Loucy (cell line): Measurements from ENCODE around the gene KLHL40.

Source experiments
- H2AFZ ChIP-seq: fragments of 200-600 bp; sonication (generic); 2 replicates; pipeline ENCODE4 v1.6.0; 2016; ENCODE audit warnings: antibody characterized with exemption, mild to moderate bottlenecking, low read length, moderate library complexity
- H3F3A ChIP-seq: fragments of 200-600 bp; 2 replicates; pipeline ENCODE4 v1.6.0; 2016; ENCODE audit warnings: antibody characterized with exemption, low read depth, mild to moderate bottlenecking
- H3K27me3 ChIP-seq: fragments of 200-600 bp; sonication (generic); 2 replicates; pipeline ENCODE4 v1.6.1; 2014; ENCODE audit warnings: low read length, mild to moderate bottlenecking; ENCODE audit not compliant: insufficient read depth, poor library complexity, severe bottlenecking
- H3K36me3 ChIP-seq: fragments of 200-600 bp; sonication (generic); 2 replicates; pipeline ENCODE4 v1.6.1; 2016; ENCODE audit warnings: low read length; ENCODE audit not compliant: insufficient read depth
- H3K4me1 ChIP-seq: fragments of 200-600 bp; sonication (generic); 2 replicates; pipeline ENCODE4 v1.5.1; 2014; ENCODE audit warnings: low read length, mild to moderate bottlenecking; ENCODE audit not compliant: insufficient read depth, poor library complexity, severe bottlenecking
- H3K4me2 ChIP-seq: fragments of 200-600 bp; sonication (generic); 2 replicates; pipeline ENCODE4 v1.6.0; 2014; ENCODE audit warnings: antibody characterized with exemption, low read length, low read depth, mild to moderate bottlenecking; ENCODE audit not compliant: poor library complexity, severe bottlenecking
- H3K4me3 ChIP-seq: fragments of 200-600 bp; sonication (generic); 2 replicates; pipeline ENCODE4 v1.5.1; 2014; ENCODE audit warnings: low read length, mild to moderate bottlenecking, mixed read lengths; ENCODE audit not compliant: poor library complexity, severe bottlenecking
- H3K79me2 ChIP-seq: fragments of 200-600 bp; sonication (generic); 2 replicates; pipeline ENCODE4 v1.6.1; 2014; ENCODE audit warnings: low read length; ENCODE audit not compliant: insufficient read depth
- H3K9ac ChIP-seq: fragments of 200-600 bp; sonication (generic); 2 replicates; pipeline ENCODE4 v1.6.0; 2014; ENCODE audit warnings: mild to moderate bottlenecking, low read depth, low read length, moderate library complexity; ENCODE audit not compliant: poor library complexity, severe bottlenecking
- H3K9me2 ChIP-seq: fragments of 200-600 bp; sonication (generic); replicated peaks from 2 replicates; pipeline ENCODE4 v1.6.1; 2016; ENCODE audit warnings: low read depth, low read length, mixed read lengths
- H3K9me3 ChIP-seq: fragments of 200-600 bp; sonication (generic); 2 replicates; pipeline ENCODE4 v1.6.1; 2014; ENCODE audit warnings: mild to moderate bottlenecking, antibody characterized with exemption, low read length, low read depth; ENCODE audit not compliant: insufficient read depth
- H4K20me1 ChIP-seq: fragments of 200-600 bp; sonication (generic); 2 replicates; pipeline ENCODE4 v1.6.0; 2014; ENCODE audit warnings: antibody characterized with exemption, low read length, mild to moderate bottlenecking; ENCODE audit not compliant: insufficient read depth, poor library complexity, severe bottlenecking
- EZH2phosphoT487 ChIP-seq: fragments of 200-600 bp; IDR thresholded peaks from 2 replicates; pipeline ENCODE4 v1.6.1; 2018; ENCODE audit warnings: antibody characterized with exemption, mild to moderate bottlenecking, moderate library complexity, borderline replicate concordance
- TF ChIP-seq, protein P1 (sequence below): fragments of 200-600 bp; sonication (generic); conservative IDR thresholded peaks from 2 replicates; pipeline ENCODE4 v1.5.1; 2014; ENCODE audit warnings: mild to moderate bottlenecking, antibody characterized with exemption, low read length

The KLHL40 gene

GRCh38 chr3:42673082-42673481, 12.3 kb upstream of the KLHL40 start:
- H3K9ac ChIP-seq: no peak overlapping the region
- H3K27me3 ChIP-seq: no peaks in the 10 kb centered on the region
- no peak overlapping the region for H3K4me2 ChIP-seq
- H3K36me3 ChIP-seq: no peaks in the 10 kb centered on the region
- H3K79me2 ChIP-seq: no peaks in the 10 kb centered on the region
- H3K4me3 ChIP-seq: no peak overlapping the region
- TF ChIP-seq, protein P1, sequence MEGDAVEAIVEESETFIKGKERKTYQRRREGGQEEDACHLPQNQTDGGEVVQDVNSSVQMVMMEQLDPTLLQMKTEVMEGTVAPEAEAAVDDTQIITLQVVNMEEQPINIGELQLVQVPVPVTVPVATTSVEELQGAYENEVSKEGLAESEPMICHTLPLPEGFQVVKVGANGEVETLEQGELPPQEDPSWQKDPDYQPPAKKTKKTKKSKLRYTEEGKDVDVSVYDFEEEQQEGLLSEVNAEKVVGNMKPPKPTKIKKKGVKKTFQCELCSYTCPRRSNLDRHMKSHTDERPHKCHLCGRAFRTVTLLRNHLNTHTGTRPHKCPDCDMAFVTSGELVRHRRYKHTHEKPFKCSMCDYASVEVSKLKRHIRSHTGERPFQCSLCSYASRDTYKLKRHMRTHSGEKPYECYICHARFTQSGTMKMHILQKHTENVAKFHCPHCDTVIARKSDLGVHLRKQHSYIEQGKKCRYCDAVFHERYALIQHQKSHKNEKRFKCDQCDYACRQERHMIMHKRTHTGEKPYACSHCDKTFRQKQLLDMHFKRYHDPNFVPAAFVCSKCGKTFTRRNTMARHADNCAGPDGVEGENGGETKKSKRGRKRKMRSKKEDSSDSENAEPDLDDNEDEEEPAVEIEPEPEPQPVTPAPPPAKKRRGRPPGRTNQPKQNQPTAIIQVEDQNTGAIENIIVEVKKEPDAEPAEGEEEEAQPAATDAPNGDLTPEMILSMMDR: no peak
- TF ChIP-seq EZH2phosphoT487: no peak
- H3F3A ChIP-seq: no peaks in the 10 kb centered on the region
- no peaks in the 10 kb centered on the region for H4K20me1 ChIP-seq
- H3K9me2 ChIP-seq: no peaks in the 10 kb centered on the region
- no peak overlapping the region for H2AFZ ChIP-seq
- no peaks in the 10 kb centered on the region for H3K9me3 ChIP-seq
- H3K4me1 ChIP-seq: no peaks in the 10 kb centered on the region

- Histone ChIP-seq H3K4me3 (no peak overlapping the region), H3K9me3 (no peaks in the 10 kb centered on the region), H4K20me1 (no peaks in the 10 kb centered on the region), H3K9me2 (no peaks in the 10 kb centered on the region), H3F3A (no peaks in the 10 kb centered on the region), H3K9ac (no peak overlapping the region), H3K4me1 (no peaks in the 10 kb centered on the region), H3K27me3 (no peaks in the 10 kb centered on the region), H3K79me2 (no peaks in the 10 kb centered on the region), H2AFZ (no peak overlapping the region), H3K36me3 (no peaks in the 10 kb centered on the region), H3K4me2 (no peak overlapping the region)
- TF ChIP-seq, protein P1: no peak
- TF ChIP-seq EZH2phosphoT487: no peak
Measured at GRCh38 chr3:42674146-42674545, 11.2 kb upstream of the KLHL40 start.

GRCh38 chr3:42675909-42676308, 9.4 kb upstream of the KLHL40 start:
- H3K9me3 ChIP-seq: no peaks in the 10 kb centered on the region
- H3K27me3 ChIP-seq: no peaks in the 10 kb centered on the region
- TF ChIP-seq EZH2phosphoT487: no peak
- TF ChIP-seq, protein P1: no peak

More at GRCh38 chr3:42675909-42676308, 9.4 kb upstream of the KLHL40 start:
- Histone ChIP-seq H3K79me2 (no peaks in the 10 kb centered on the region), H3K9ac (no peak overlapping the region), H2AFZ (no peak overlapping the region), H3F3A (no peaks in the 10 kb centered on the region), H3K9me2 (no peaks in the 10 kb centered on the region), H3K36me3 (no peaks in the 10 kb centered on the region), H3K4me1 (no peaks in the 10 kb centered on the region), H4K20me1 (no peaks in the 10 kb centered on the region), H3K4me2 (no peak overlapping the region), H3K4me3 (no peak overlapping the region)
